Measurements from ENCODE around the gene GALR2.
"Not testable (repeated sequence)": the region's sequence is repeated elsewhere in the genome, so short reads cannot be mapped to it uniquely, and the experiment has no call there.

Gene GALR2

GRCh38 chr17:76074390-76075363, at the start of gene GALR2:
Gene GALR2 (plus strand): TSS chr17:76074781. CDS start chr17:76074884, 103 bp downstream.
- in situ Hi-C loops (cut with MboI; ENCODE audit: low sequenced_read_pairs), result no loop called here

DNA sequence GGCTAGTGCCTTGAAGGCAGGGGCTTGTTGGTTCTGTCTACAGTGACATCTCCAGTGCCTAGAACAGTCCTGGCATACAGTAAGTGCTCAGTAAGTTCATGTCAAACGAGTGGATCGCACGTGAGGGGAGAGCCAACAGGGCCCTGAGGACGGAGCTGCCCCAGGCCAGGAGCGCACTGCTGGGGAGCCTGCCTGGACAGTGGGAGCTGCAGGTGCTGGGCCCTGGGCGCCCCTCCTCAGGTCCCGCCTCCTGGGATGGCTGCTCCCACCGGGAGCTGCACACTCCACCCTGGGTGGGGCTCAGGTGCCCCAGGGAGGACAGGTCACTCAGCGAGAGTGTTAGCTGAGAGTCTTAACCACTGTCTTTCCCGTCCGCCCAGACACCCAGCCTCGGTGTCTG, 49.3 kb upstream of the GALR2 start:
- in situ Hi-C loops (cut with MboI; ENCODE audit: low sequenced_read_pairs), result no loop called here

GRCh38 chr17:76026714-76027158, 47.8 kb upstream of the GALR2 start:
- in situ Hi-C loops (cut with MboI; ENCODE audit: low sequenced_read_pairs), result no loop called here

- in situ Hi-C loops (cut with MboI; ENCODE audit: low sequenced_read_pairs), result no loop called here
Observed at GRCh38 chr17:76027159-76027839, 47.3 kb upstream of the GALR2 start, which contains the start of gene EVPL. Gene EVPL (minus strand): TSS chr17:76027306. CDS start chr17:76027198, 108 bp downstream.

GRCh38 chr17:76032073-76032779, 42.4 kb upstream of the GALR2 start:
- in situ Hi-C loops (cut with MboI; ENCODE audit: low sequenced_read_pairs), result no loop called here

DNA sequence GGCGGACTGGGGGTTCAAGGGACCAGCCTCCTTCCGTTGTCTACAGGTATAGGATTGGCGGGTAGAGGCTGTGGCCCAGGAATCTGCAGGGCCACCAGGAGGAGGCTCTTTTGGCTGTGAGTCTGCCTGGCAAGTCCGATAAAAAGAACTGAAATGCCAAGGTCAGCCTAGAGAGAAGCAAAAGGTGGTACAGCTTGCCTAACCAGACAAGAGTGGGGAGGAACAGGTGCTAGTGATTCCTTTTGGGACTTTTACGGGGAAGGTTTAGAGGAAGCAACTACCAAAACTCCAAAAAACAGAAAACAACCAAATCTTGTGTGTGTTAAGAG, 41.8 kb upstream of the GALR2 start:
- in situ Hi-C loops (cut with MboI; ENCODE audit: low sequenced_read_pairs), result no loop called here

- in situ Hi-C loops (cut with MboI; ENCODE audit: low sequenced_read_pairs), result no loop called here
Observed at GRCh38 chr17:76033139-76033538, 41.4 kb upstream of the GALR2 start.

GRCh38 chr17:76034428-76035350, 39.9 kb upstream of the GALR2 start:
- in situ Hi-C loops (cut with MboI; ENCODE audit: low sequenced_read_pairs), result no loop called here

- in situ Hi-C loops (cut with MboI; ENCODE audit: low sequenced_read_pairs), result no loop called here
Observed at GRCh38 chr17:76036497-76037261, 37.9 kb upstream of the GALR2 start.

DNA sequence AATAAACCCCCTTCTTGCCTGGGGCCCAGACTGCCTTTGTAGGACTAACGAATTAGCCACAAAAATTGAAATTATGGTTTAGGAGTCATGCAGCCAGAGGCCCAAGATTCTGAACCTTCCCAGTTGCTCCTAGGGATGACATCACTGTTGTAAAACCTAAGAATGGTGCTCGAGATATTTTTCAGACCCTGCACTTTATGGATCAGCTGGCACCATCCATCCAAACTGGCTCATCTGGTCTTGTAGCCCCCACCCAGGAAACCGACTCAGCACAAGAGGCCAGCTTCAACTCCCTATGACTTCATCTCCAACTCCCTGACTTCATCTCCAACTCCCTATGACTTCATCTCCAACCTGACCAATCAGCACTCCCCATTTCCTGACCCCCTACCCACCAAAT, 36.5 kb upstream of the GALR2 start:
- in situ Hi-C loops (cut with MboI; ENCODE audit: low sequenced_read_pairs), result no loop called here

GRCh38 chr17:76039121-76039520, 35.5 kb upstream of the GALR2 start:
- in situ Hi-C loops (cut with MboI; ENCODE audit: low sequenced_read_pairs), result no loop called here

GRCh38 chr17:76040376-76040775, 34.2 kb upstream of the GALR2 start:
- in situ Hi-C loops (cut with MboI; ENCODE audit: low sequenced_read_pairs), result no loop called here

GRCh38 chr17:76042868-76043267, 31.7 kb upstream of the GALR2 start:
- in situ Hi-C loops (cut with MboI; ENCODE audit: low sequenced_read_pairs), result not testable (repeated sequence)

GRCh38 chr17:76044475-76045007, 30.0 kb upstream of the GALR2 start:
- in situ Hi-C loops (cut with MboI; ENCODE audit: low sequenced_read_pairs), result not testable (repeated sequence)

DNA sequence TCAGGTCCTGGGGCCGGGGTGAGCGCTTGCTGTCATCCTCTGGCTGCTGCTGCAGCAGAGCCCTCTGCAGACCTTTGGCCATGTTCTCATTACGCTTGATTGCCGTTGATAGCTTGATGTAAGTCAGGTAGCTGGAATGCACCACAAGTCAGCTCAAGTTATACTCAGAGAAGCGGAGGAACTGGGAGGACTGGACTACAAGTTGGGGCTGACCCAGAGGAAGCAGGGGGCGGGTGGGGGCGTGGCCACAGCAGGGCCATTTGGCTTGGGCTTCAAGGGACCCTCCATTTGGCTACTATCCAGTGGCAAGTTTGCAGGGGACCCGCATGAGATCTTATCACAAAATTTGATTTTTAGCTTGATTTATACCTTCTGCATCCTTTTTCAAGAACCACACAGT, 28.5 kb upstream of the GALR2 start:
- in situ Hi-C loops (cut with MboI; ENCODE audit: low sequenced_read_pairs), result no loop called here

DNA sequence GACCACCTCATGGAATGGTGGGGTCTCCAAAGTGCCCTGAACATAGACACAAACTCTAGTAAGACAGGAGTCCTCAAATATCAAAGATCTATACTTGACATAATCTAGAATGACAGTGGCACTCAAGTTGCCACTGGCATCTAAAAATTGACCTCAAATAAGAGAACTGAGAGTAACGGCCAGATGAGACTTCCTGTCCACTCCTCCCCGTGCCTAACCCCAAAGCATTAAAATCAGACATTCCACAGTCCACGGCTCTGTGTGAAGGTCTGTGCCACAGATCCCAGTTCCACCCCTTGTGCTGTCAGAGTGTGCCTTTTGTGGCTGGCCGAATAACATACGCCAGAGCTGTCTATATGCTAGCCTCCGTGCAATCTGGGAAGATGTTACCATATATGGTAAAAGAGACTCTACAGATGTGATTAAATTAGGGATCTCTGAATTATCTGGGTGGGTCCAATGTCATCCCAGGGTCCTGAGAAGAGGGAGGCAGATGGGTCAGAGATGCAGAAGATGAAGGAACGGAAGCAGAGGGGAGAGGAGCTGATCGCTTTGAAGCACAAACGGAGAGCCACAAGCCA, 26.5 kb upstream of the GALR2 start:
- in situ Hi-C loops (cut with MboI; ENCODE audit: low sequenced_read_pairs), result no loop called here

DNA sequence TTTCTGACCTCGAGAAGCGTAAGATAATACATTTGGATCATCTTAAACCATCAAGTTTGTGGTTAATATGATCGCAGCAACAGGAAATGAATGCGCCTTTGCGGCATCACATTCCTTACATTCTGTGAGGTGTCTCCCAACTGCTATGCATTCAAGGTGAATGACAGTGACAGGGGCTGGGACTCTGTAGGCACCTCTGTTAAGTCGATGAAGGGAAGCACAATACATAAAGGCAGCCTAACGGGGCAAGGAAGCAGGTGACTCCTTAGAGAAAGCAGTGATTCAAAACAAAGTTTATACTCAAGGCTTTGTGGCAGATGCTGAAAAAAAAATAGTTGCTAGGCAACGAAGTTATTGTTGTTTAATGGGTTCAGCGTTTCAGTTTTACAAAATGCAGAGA, 25.9 kb upstream of the GALR2 start:
- in situ Hi-C loops (cut with MboI; ENCODE audit: low sequenced_read_pairs), result no loop called here

GRCh38 chr17:76049239-76049638, 25.3 kb upstream of the GALR2 start:
- in situ Hi-C loops (cut with MboI; ENCODE audit: low sequenced_read_pairs), result no loop called here
